HepG2 (cell line): ENCODE measurements around the gene C1QTNF1. TPM values are rescaled to one million over a fixed set of nuclear protein-coding genes. Genes with fewer than 3 reads are reported as not detected.

Experiments used
- AGO2 ChIP-seq: fragments of 200-400 bp; formaldehyde crosslinking; optimal IDR thresholded peaks from 2 replicates; pipeline ENCODE3; 2017; ENCODE audit warnings: mild to moderate bottlenecking, low read depth, low read length, moderate library complexity
- ATF1 ChIP-seq: IDR thresholded peaks from 2 replicates; pipeline ENCODE4 v1.6.1; 2016; ENCODE audit warnings: mild to moderate bottlenecking, control low read depth
- E2F5 ChIP-seq: sonication (generic); formaldehyde crosslinking; conservative IDR thresholded peaks from 2 replicates; pipeline ENCODE4 v1.4.0; 2020; ENCODE audit warnings: missing genetic modification reagents
- FOXO1 ChIP-seq: sonication (generic); formaldehyde crosslinking; IDR thresholded peaks from 2 replicates; pipeline ENCODE4 v1.4.0; 2020; ENCODE audit warnings: missing genetic modification reagents
- KDM6A ChIP-seq: IDR thresholded peaks from 2 replicates; pipeline ENCODE4 v1.6.1; 2016; ENCODE audit warnings: low read depth
- KLF16 ChIP-seq, 2 experiments: sonication (generic) in 1 of 2; formaldehyde crosslinking in 1 of 2; IDR thresholded peaks; 2 replicates each; pipeline versions ENCODE4 v1.6.1 to v1.8.0; 2016 to 2023; ENCODE audit warnings: missing genetic modification reagents in 2 of 2, missing compliant biosample characterization in 1 of 2
- KMT2A ChIP-seq: sonication (generic); formaldehyde crosslinking; IDR thresholded peaks from 2 replicates; pipeline ENCODE4 v1.4.0; 2020; ENCODE audit warnings: missing genetic modification reagents
- MAX ChIP-seq: IDR thresholded peaks from 2 replicates; pipeline ENCODE4 v1.6.1; 2012; ENCODE audit warnings: inconsistent platforms
- MTA1 ChIP-seq: sonication (generic); formaldehyde crosslinking; IDR thresholded peaks from 2 replicates; pipeline ENCODE4 v1.4.0; 2020; ENCODE audit warnings: missing genetic modification reagents, mild to moderate bottlenecking, borderline replicate concordance
- SNAPC5 ChIP-seq: sonication (generic); formaldehyde crosslinking; IDR thresholded peaks from 2 replicates; pipeline ENCODE4 v1.8.1; 2023; ENCODE audit warnings: mild to moderate bottlenecking, missing genetic modification reagents, borderline replicate concordance
- SP1 ChIP-seq, 2 experiments: fragments of 450-650 bp in 1 of 2; sonication (generic) in 1 of 2; formaldehyde crosslinking in 1 of 2; IDR thresholded peaks; 2 replicates each; pipeline versions ENCODE4 v1.4.0 to v1.6.1; 2016 to 2020; ENCODE audit warnings: missing genetic modification reagents in 1 of 2
- TRIM24 ChIP-seq: sonication (generic); formaldehyde crosslinking; IDR thresholded peaks from 2 replicates; pipeline ENCODE4 v1.8.0; 2022; ENCODE audit warnings: mild to moderate bottlenecking, missing genetic modification reagents
- U2AF2 ChIP-seq: fragments of 200-400 bp; formaldehyde crosslinking; IDR thresholded peaks from 2 replicates; pipeline ENCODE4 v1.6.1; 2017; ENCODE audit warnings: low read depth, mild to moderate bottlenecking, low read length
- ZBTB43 ChIP-seq: sonication (generic); formaldehyde crosslinking; conservative IDR thresholded peaks from 2 replicates; pipeline ENCODE4 v1.4.0; 2020; ENCODE audit warnings: missing genetic modification reagents
- ZBTB49 ChIP-seq: sonication (generic); formaldehyde crosslinking; IDR thresholded peaks from 2 replicates; pipeline ENCODE4 v1.4.0; 2020; ENCODE audit warnings: missing genetic modification reagents, borderline replicate concordance
- ZMYM2 ChIP-seq: sonication (generic); formaldehyde crosslinking; IDR thresholded peaks from 2 replicates; pipeline ENCODE4 v1.8.0; 2022; ENCODE audit warnings: mild to moderate bottlenecking, missing genetic modification reagents
- ZMYM4 ChIP-seq: sonication (generic); formaldehyde crosslinking; IDR thresholded peaks from 2 replicates; pipeline ENCODE4 v1.8.1; 2023; ENCODE audit warnings: mild to moderate bottlenecking, missing genetic modification reagents
- ZNF136 ChIP-seq: sonication (generic); formaldehyde crosslinking; IDR thresholded peaks from 2 replicates; pipeline ENCODE4 v1.8.1; 2022; ENCODE audit warnings: low read depth, mild to moderate bottlenecking, moderate library complexity, missing genetic modification reagents
- ZNF205 ChIP-seq: IDR thresholded peaks from 2 replicates; pipeline ENCODE4 v1.6.1; 2018; ENCODE audit warnings: missing biosample characterization, missing genetic modification reagents
- ZNF552 ChIP-seq: sonication (generic); formaldehyde crosslinking; IDR thresholded peaks from 2 replicates; pipeline ENCODE4 v1.9.0; 2022; ENCODE audit warnings: missing genetic modification reagents, mild to moderate bottlenecking, borderline replicate concordance
- ZXDC ChIP-seq: sonication (generic); formaldehyde crosslinking; IDR thresholded peaks from 2 replicates; pipeline ENCODE4 v1.5.0; 2020; ENCODE audit warnings: mild to moderate bottlenecking, missing genetic modification reagents
- polyA plus RNA-seq, 8 experiments: library from polyadenylated mRNA; depleted of rRNA in 3 of 8; stranded (reverse) in 7 of 8; unstranded in 1 of 8; fragments of >200 nt; fragmentation: Illumina TruSeq in 4 of 8; extraction: Trizol in 4 of 8; gene quantifications; 2 replicates each; pipeline versions ENCODE4 v1.2.1 to v1.2.3, GENCODE V29; 2011 to 2016; ENCODE audit warnings: low read depth in 4 of 8, missing spikeins in 1 of 8, mixed read lengths in 1 of 8; ENCODE audit not compliant: insufficient read depth in 1 of 8
- total RNA-seq, 5 experiments: library from RNA; depleted of rRNA; stranded (reverse); fragments of >200 nt; fragmentation: Illumina TruSeq; extraction: Trizol; gene quantifications; 2 replicates each; pipeline ENCODE4 v1.2.3, GENCODE V29; 2016; ENCODE audit warnings: low read depth in 1 of 5

The C1QTNF1 gene
- total and polyA plus RNA-seq, 2 of the 13 experiments (the other 11 are each of a cell fraction or from before 2014, with no cell fraction given) = 0.18 to 0.86 TPM

- TF ChIP-seq ZNF205 (CRISPR knock-in tag) (no peak), AGO2 (no peak), U2AF2 (no peak), E2F5 (CRISPR knock-in tag) (no peak), ZBTB43 (CRISPR knock-in tag) (no peak; the same call in 1 of the 2 replicates), ZXDC (CRISPR knock-in tag) (no peak), ZNF552 (CRISPR knock-in tag) (no peak; the same call in 1 of the 2 replicates), KDM6A (CRISPR knock-in tag) (peak; percentile 83), ZMYM2 (no peak), SNAPC5 (CRISPR knock-in tag) (no peak), SP1 (IDR thresholded peaks at IDR 0.05) (no peak), SP1 (CRISPR knock-in tag; IDR thresholded peaks at IDR 0.05) (peak; percentile 16; the same call in 1 of the 2 replicates), MTA1 (peak; percentile 90; the same call in 1 of the 2 replicates), MAX (peak; percentile 83), ZNF136 (CRISPR knock-in tag) (peak; percentile 40; the same call in 1 of the 2 replicates), ZMYM4 (CRISPR knock-in tag) (peak; percentile 65), KLF16 (CRISPR knock-in tag; IDR thresholded peaks at IDR 0.05) (peak; percentile 58 to 69; a peak in 3 of 4 replicates), FOXO1 (CRISPR knock-in tag) (peak; percentile 89), KMT2A (CRISPR knock-in tag) (0 out of 2 replicates have a peak, but pooled peaks have one; percentile 23), ZBTB49 (0 out of 2 replicates have a peak, but pooled peaks have one; percentile 71), TRIM24 (no peak), ATF1 (CRISPR knock-in tag) (no peak)
Measured at GRCh38 chr17:79026376-79027273, 2.7 kb downstream of the C1QTNF1 start (continued).
